Measurements from ENCODE around the gene BAG1. TPM values are rescaled to one million over a fixed set of nuclear protein-coding genes. Genes with fewer than 3 reads are reported as not detected.

BAG1 gene
- total and polyA plus RNA-seq, 2 experiments from 2014 or later = 44.7 to 55.4 TPM

- TF ChIP-seq STAT1 (IDR thresholded peaks at IDR 0.05; ENCODE audit: unreplicated experiment) (no peak), CREB1 (CRISPR knock-in tag; IDR thresholded peaks at IDR 0.05; ENCODE audit: low read depth) (no peak), ZNF114 (CRISPR knock-in tag; IDR thresholded peaks at IDR 0.05) (no peak), ZNF331 (CRISPR knock-in tag; IDR thresholded peaks at IDR 0.05; ENCODE audit: low read depth) (no peak), REST (IDR thresholded peaks at IDR 0.05; ENCODE audit: unreplicated experiment) (no peak), POLR2AphosphoS5 (IDR thresholded peaks at IDR 0.05; ENCODE audit: low read depth) (no peak)
Observed at GRCh38 chr9:33249983-33250382, 14.5 kb downstream of the BAG1 start (continued).

DNA sequence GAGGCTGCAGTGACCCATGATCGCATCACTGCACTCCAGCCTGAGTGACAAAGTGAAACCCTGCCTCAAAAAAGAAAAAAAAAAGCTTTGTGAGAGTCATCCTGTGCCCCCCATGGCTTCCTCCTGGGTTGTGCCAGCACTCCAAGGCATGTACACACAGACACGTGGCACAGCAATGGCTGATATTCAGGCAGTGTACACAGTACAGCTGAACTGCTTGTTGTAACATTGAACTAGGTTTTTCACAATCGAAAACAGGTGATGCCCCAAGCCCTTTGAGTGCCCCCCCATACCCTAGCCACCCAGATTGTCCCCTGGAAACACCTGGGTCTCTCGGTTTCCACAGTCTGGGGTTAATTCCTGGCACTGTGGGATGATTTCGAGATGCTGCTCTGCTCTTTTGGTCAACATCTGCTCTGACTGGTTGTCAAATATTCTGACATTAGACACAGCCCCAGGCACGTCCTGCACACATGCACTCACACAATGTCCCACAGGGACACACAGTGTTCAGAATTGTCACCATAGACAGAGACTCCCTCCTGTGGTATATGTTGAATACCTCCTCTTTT is 15.3 kb downstream of the BAG1 start:
- TF ChIP-seq STAT1 (IDR thresholded peaks at IDR 0.05; ENCODE audit: unreplicated experiment) (no peak), EZH2phosphoT487 (IDR thresholded peaks at IDR 0.05; ENCODE audit: unreplicated experiment) (no peak), CREB1 (CRISPR knock-in tag; IDR thresholded peaks at IDR 0.05; ENCODE audit: low read depth) (no peak)
- DNase-seq (ENCODE audit: low spot score) (no peak), ATAC-seq (no peak)
- Histone ChIP-seq H4K20me1 (replicated peaks; ENCODE audit: insufficient read depth) (no peaks in the 10 kb centered on the region), H3K79me2 (replicated peaks; ENCODE audit: insufficient read depth) (no peaks in the 10 kb centered on the region), H3K36me3 (ENCODE audit: insufficient read depth) (peaks cover 8% of the 10 kb centered on the region; the same call in 1 of the 2 replicates), H3K27ac (ENCODE audit: low read depth) (no peak overlapping the region), H3K4me3 (no peak overlapping the region), H3K4me2 (no peak overlapping the region), H3F3A (replicated peaks; ENCODE audit: low read depth) (no peaks in the 10 kb centered on the region), H3K4me1 (ENCODE audit: insufficient read depth) (no peaks in the 10 kb centered on the region), H3K9me2 (ENCODE audit: insufficient read depth) (no peaks in the 10 kb centered on the region), H3K27me3 (ENCODE audit: insufficient read depth) (no peaks in the 10 kb centered on the region), H2AFZ (no peak overlapping the region)
- H3K9me3 Mint-ChIP-seq = no peaks in the 10 kb centered on the region
- no peaks in the 10 kb centered on the region for H3K4me1 Mint-ChIP-seq
- H3K27ac Mint-ChIP-seq = no peak overlapping the region
- H3K27me3 Mint-ChIP-seq (ENCODE audit: insufficient read depth, low read depth, poor library complexity) = peaks cover 11% of the 10 kb centered on the region
- H3K4me3 Mint-ChIP-seq = no peak overlapping the region
- peaks cover 16% of the 10 kb centered on the region for H3K36me3 Mint-ChIP-seq (ENCODE audit: low read depth)

DNA sequence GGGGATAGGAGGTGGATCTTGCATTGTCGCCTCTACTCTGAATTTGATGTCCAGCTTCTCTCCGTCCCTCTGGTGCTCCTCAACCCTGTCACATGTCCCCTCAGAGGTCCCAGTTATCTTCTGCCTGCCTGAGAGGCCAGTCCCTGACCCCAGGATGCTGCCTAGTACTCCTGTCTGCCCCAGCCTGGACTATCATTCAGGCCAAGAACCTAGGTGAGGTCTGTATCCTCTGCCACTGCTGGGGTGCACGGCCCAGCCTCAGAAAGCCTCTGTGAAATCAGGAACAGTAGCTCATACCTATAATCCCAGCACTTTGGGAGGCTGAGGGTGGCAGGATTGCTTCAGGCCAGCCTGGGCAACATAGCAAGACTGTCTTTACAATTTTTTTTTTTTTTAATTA is 15.9 kb downstream of the BAG1 start:
- H3K4me3 Mint-ChIP-seq = no peak overlapping the region
- ATAC-seq (no peak), DNase-seq (ENCODE audit: low spot score) (no peak)
- peaks cover 11% of the 10 kb centered on the region for H3K27me3 Mint-ChIP-seq (ENCODE audit: insufficient read depth, low read depth, poor library complexity)
- no peak overlapping the region for H3K4me3 ChIP-seq
- peaks cover 11% of the 10 kb centered on the region for H3K36me3 Mint-ChIP-seq (ENCODE audit: low read depth)
- H3K27ac ChIP-seq (ENCODE audit: low read depth) = no peak overlapping the region
- H3K4me1 Mint-ChIP-seq = no peaks in the 10 kb centered on the region
- H3K36me3 ChIP-seq (ENCODE audit: insufficient read depth) = 0 out of 2 replicates have a peak, but pooled peaks cover 4% of the 10 kb centered on the region
- no peak overlapping the region for H3K4me2 ChIP-seq
- no peaks in the 10 kb centered on the region for H4K20me1 ChIP-seq (replicated peaks; ENCODE audit: insufficient read depth)
- H3K27ac Mint-ChIP-seq = no peak overlapping the region
- no peaks in the 10 kb centered on the region for H3K9me2 ChIP-seq (ENCODE audit: insufficient read depth)
- no peaks in the 10 kb centered on the region for H3K4me1 ChIP-seq (ENCODE audit: insufficient read depth)
- no peak overlapping the region for H2AFZ ChIP-seq
- H3F3A ChIP-seq (replicated peaks; ENCODE audit: low read depth) = no peaks in the 10 kb centered on the region
- H3K9me3 Mint-ChIP-seq = no peaks in the 10 kb centered on the region
- no peaks in the 10 kb centered on the region for H3K79me2 ChIP-seq (replicated peaks; ENCODE audit: insufficient read depth)
- H3K27me3 ChIP-seq (ENCODE audit: insufficient read depth) = no peaks in the 10 kb centered on the region
- TF ChIP-seq JUNB (IDR thresholded peaks at IDR 0.05; ENCODE audit: unreplicated experiment) = no peak
- TF ChIP-seq ZNF462 (CRISPR knock-in tag; IDR thresholded peaks at IDR 0.05) = no peak
- TF ChIP-seq STAT1 (IDR thresholded peaks at IDR 0.05; ENCODE audit: unreplicated experiment) = no peak
- no peak for TF ChIP-seq NANOG (IDR thresholded peaks at IDR 0.05; ENCODE audit: borderline replicate concordance)
- no peak for TF ChIP-seq EZH2 (IDR thresholded peaks at IDR 0.05; ENCODE audit: low read depth, unreplicated experiment)
